ENCODE results near the gene KRTAP5-5. TPM values are rescaled to one million over a fixed set of nuclear protein-coding genes. Genes with fewer than 3 reads are reported as not detected.

The KRTAP5-5 gene
- polyA plus RNA-seq, 1 donor (not counting 4 experiments of a cell fraction or from before 2014, with no cell fraction given), result not detected

DNA sequence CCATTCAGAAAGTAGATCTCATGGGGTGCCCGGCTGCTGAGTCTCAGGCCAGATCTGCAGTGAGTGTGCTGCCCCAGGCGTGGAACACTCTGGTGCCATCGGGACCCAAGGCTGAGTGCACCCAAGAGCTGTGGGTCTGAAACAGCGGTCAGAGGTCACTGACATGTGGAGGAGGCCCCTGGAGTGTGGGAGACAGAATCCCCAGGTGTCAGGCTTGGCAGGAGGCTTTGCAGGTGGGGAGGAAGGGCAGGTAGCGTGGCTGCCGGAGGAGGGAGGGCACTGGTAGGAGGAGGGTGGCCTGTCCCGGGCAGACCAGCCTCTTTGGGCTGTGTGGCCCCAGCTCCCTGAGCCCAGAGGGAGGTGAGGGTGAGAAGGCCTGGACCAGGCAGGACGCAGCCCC, 35.7 kb downstream of the KRTAP5-5 start:
- FAIRE-seq (no peak), DNase-seq (ENCODE audit: low read depth, low spot score) (no peak)
- H3K9me3 ChIP-seq (ENCODE audit: control insufficient read depth, low read depth, low read length), result no peaks in the 10 kb centered on the region
- no peak overlapping the region for H3K4me3 ChIP-seq (ENCODE audit: control insufficient read depth in 2 of 3, extremely low read depth in 1 of 3, insufficient read depth in 2 of 3, low read depth in 1 of 3, low read length in 3 of 3)
- dilution Hi-C loops (cut with MboI; ENCODE audit: extremely low pct_ligation_motif_present, low sequenced_read_pairs), result no loop called here
- no peaks in the 10 kb centered on the region for H3K9me1 ChIP-seq (ENCODE audit: control insufficient read depth, extremely low read depth, insufficient read depth, low read length)
- H3K36me3 ChIP-seq (ENCODE audit: control insufficient read depth in 2 of 2, extremely low read depth in 1 of 2, insufficient read depth in 2 of 2, low read length in 2 of 2), result no peaks in the 10 kb centered on the region
- peaks cover 24% of the 10 kb centered on the region for H3K27me3 ChIP-seq (ENCODE audit: control insufficient read depth, extremely low read depth, insufficient read depth, low read length)
- no peak overlapping the region for H2AFZ ChIP-seq (ENCODE audit: control insufficient read depth, low read length)
- no peak overlapping the region for H3K27ac ChIP-seq (ENCODE audit: control insufficient read depth, insufficient read depth, low read length)
- no peak for TF ChIP-seq EZH2 (IDR thresholded peaks at IDR 0.05; ENCODE audit: low read length)
- TF ChIP-seq CTCF (optimal IDR thresholded peaks at IDR 0.05 in 1 of 3, IDR thresholded peaks at IDR 0.05 in 1 of 3, conservative IDR thresholded peaks at IDR 0.05 in 1 of 3; ENCODE audit: extremely low read depth in 1 of 3, insufficient read depth in 2 of 3, low read length in 3 of 3), result no peak
- H3K79me2 ChIP-seq (ENCODE audit: control insufficient read depth, insufficient read depth, low read length), result no peaks in the 10 kb centered on the region
- H4K20me1 ChIP-seq (ENCODE audit: control insufficient read depth, extremely low read depth, insufficient read depth, low read length), result no peaks in the 10 kb centered on the region
- H3K9ac ChIP-seq (ENCODE audit: control insufficient read depth, extremely low read depth, insufficient read depth, low read length), result no peak overlapping the region
- no peaks in the 10 kb centered on the region for H3K4me1 ChIP-seq (ENCODE audit: control insufficient read depth, extremely low read depth, insufficient read depth, low read length)
- H3K4me2 ChIP-seq (ENCODE audit: control insufficient read depth, extremely low read depth, insufficient read depth, low read depth, low read length), result no peak overlapping the region

- DNase-seq (ENCODE audit: low read depth, low spot score) (no peak), FAIRE-seq (no peak)
- no peak overlapping the region for H2AFZ ChIP-seq (ENCODE audit: control insufficient read depth, low read length)
- no peaks in the 10 kb centered on the region for H4K20me1 ChIP-seq (ENCODE audit: control insufficient read depth, extremely low read depth, insufficient read depth, low read length)
- H3K79me2 ChIP-seq (ENCODE audit: control insufficient read depth, insufficient read depth, low read length), result no peaks in the 10 kb centered on the region
- no peaks in the 10 kb centered on the region for H3K9me1 ChIP-seq (ENCODE audit: control insufficient read depth, extremely low read depth, insufficient read depth, low read length)
- dilution Hi-C loops (cut with MboI; ENCODE audit: extremely low pct_ligation_motif_present, low sequenced_read_pairs), result no loop called here
- no peak overlapping the region for H3K4me3 ChIP-seq (ENCODE audit: control insufficient read depth in 2 of 3, extremely low read depth in 1 of 3, insufficient read depth in 2 of 3, low read depth in 1 of 3, low read length in 3 of 3)
- H3K9me3 ChIP-seq (ENCODE audit: control insufficient read depth, low read depth, low read length), result no peaks in the 10 kb centered on the region
- no peaks in the 10 kb centered on the region for H3K36me3 ChIP-seq (ENCODE audit: control insufficient read depth in 2 of 2, extremely low read depth in 1 of 2, insufficient read depth in 2 of 2, low read length in 2 of 2)
- no peaks in the 10 kb centered on the region for H3K4me1 ChIP-seq (ENCODE audit: control insufficient read depth, extremely low read depth, insufficient read depth, low read length)
- TF ChIP-seq EZH2 (IDR thresholded peaks at IDR 0.05; ENCODE audit: low read length) (no peak), CTCF (optimal IDR thresholded peaks at IDR 0.05 in 1 of 3, IDR thresholded peaks at IDR 0.05 in 1 of 3, conservative IDR thresholded peaks at IDR 0.05 in 1 of 3; ENCODE audit: extremely low read depth in 1 of 3, insufficient read depth in 2 of 3, low read length in 3 of 3) (no peak)
- no peak overlapping the region for H3K4me2 ChIP-seq (ENCODE audit: control insufficient read depth, extremely low read depth, insufficient read depth, low read depth, low read length)
- H3K9ac ChIP-seq (ENCODE audit: control insufficient read depth, extremely low read depth, insufficient read depth, low read length), result no peak overlapping the region
- peaks cover 27% of the 10 kb centered on the region for H3K27me3 ChIP-seq (ENCODE audit: control insufficient read depth, extremely low read depth, insufficient read depth, low read length)
- H3K27ac ChIP-seq (ENCODE audit: control insufficient read depth, insufficient read depth, low read length), result no peak overlapping the region
Observed at GRCh38 chr11:1667121-1667850, 37.7 kb downstream of the KRTAP5-5 start.
